Fibroblast of skin of right biceps (primary cell): Measurements from ENCODE around the gene NOP16.

Experiments used
- DNase-seq: peaks from one replicate; pipeline ENCODE4 v3.0.0-alpha.2; 2013

The NOP16 gene

GRCh38 chr5:176384366-176384930, 4.0 kb downstream of the NOP16 start:
- no peak for DNase-seq

- no peak for DNase-seq
Observed at GRCh38 chr5:176383961-176384360, 4.4 kb downstream of the NOP16 start.

GRCh38 chr5:176383248-176383905, 5.0 kb downstream of the NOP16 start:
- DNase-seq, result no peak

- DNase-seq, result no peak
Observed at GRCh38 chr5:176382721-176383120, 5.7 kb downstream of the NOP16 start.

GRCh38 chr5:176381979-176382378, 6.4 kb downstream of the NOP16 start:
- DNase-seq, result no peak

GRCh38 chr5:176381423-176381822, 7.0 kb downstream of the NOP16 start:
- no peak for DNase-seq

- no peak for DNase-seq
Observed at GRCh38 chr5:176379881-176380280, 8.5 kb downstream of the NOP16 start.

- DNase-seq, result peak; percentile 13
Observed at GRCh38 chr5:176373100-176373818, 15.1 kb downstream of the NOP16 start.

- no peak for DNase-seq
Observed at GRCh38 chr5:176371621-176372539, 16.5 kb downstream of the NOP16 start.

- DNase-seq, result no peak
Observed at GRCh38 chr5:176369934-176370711, 18.3 kb downstream of the NOP16 start.

- DNase-seq, result no peak
Observed at GRCh38 chr5:176368726-176369125, 19.7 kb downstream of the NOP16 start.

GRCh38 chr5:176366232-176366894, 22.0 kb downstream of the NOP16 start:
- no peak for DNase-seq

GRCh38 chr5:176365351-176366231, 22.8 kb downstream of the NOP16 start, which contains the start of gene ARL10:
ARL10 (plus strand) TSS chr5:176365487; CDS start chr5:176365564, 77 bp downstream.
- DNase-seq, result peak; percentile 79

- DNase-seq, result no peak
Observed at GRCh38 chr5:176364765-176365350, 23.5 kb downstream of the NOP16 start.

GRCh38 chr5:176362233-176362490, 26.2 kb downstream of the NOP16 start:
- no peak for DNase-seq

- DNase-seq, result peak; percentile 87
Observed at GRCh38 chr5:176361437-176362232, 26.8 kb downstream of the NOP16 start, which contains the start of gene KIAA1191. KIAA1191 (minus strand) TSS chr5:176361764; CDS start chr5:176359508, 2,256 bp downstream.

- DNase-seq, result peak; percentile 2
Observed at GRCh38 chr5:176360894-176361436, 27.4 kb downstream of the NOP16 start.

GRCh38 chr5:176359658-176360057, 28.7 kb downstream of the NOP16 start:
- no peak for DNase-seq

- DNase-seq, result no peak
Observed at GRCh38 chr5:176356179-176356566, 32.2 kb downstream of the NOP16 start.
